Keratinocyte (primary cell): Measurements from ENCODE around the gene ARL15. TPM values are rescaled to one million over a fixed set of nuclear protein-coding genes. Genes with fewer than 3 reads are reported as not detected.

Source experiments
- DNase-seq: peaks from one replicate; pipeline ENCODE4 v3.0.0-alpha.2; 2011; ENCODE audit warnings: low read depth, missing footprints, low spot score
- FAIRE-seq: peaks from 2 replicates; lab custom pipeline; 2011; peaks lifted over from hg19 to GRCh38; lab: Jason Lieb, UNC
- H2AFZ ChIP-seq: 2 replicates; pipeline ENCODE4 v1.6.0; 2012; ENCODE audit warnings: low read length, control low read depth, inconsistent platforms; ENCODE audit not compliant: control insufficient read depth
- H3K27ac ChIP-seq: 2 replicates; pipeline ENCODE4 v1.5.1; 2011; ENCODE audit warnings: low read length; ENCODE audit not compliant: control insufficient read depth, insufficient read depth
- H3K27me3 ChIP-seq: 3 replicates; pipeline ENCODE4 v1.6.0; 2011; ENCODE audit warnings: low read length; ENCODE audit not compliant: control insufficient read depth, insufficient read depth; ENCODE audit errors: extremely low read depth
- H3K36me3 ChIP-seq, 2 experiments: 2 replicates in 1 of 2; 3 replicates in 1 of 2; pipeline ENCODE4 v1.5.1; 2011; ENCODE audit warnings: low read length in 2 of 2, mild to moderate bottlenecking in 1 of 2; ENCODE audit not compliant: control insufficient read depth in 2 of 2, insufficient read depth in 2 of 2; ENCODE audit errors: extremely low read depth in 1 of 2
- H3K4me1 ChIP-seq: 3 replicates; pipeline ENCODE4 v1.5.1; 2011; ENCODE audit warnings: low read length; ENCODE audit not compliant: control insufficient read depth, insufficient read depth; ENCODE audit errors: extremely low read depth
- H3K4me2 ChIP-seq: 3 replicates; pipeline ENCODE4 v1.6.0; 2011; ENCODE audit warnings: low read depth, low read length; ENCODE audit not compliant: control insufficient read depth, insufficient read depth; ENCODE audit errors: extremely low read depth
- H3K4me3 ChIP-seq, 3 experiments: fragments of 200-600 bp in 1 of 3; sonication (generic) in 1 of 3; 2 replicates in 2 of 3; 3 replicates in 1 of 3; pipeline ENCODE4 v1.5.1; 2011 to 2016; ENCODE audit warnings: low read length in 3 of 3, mild to moderate bottlenecking in 3 of 3, control low read depth in 2 of 3, inconsistent platforms in 1 of 3, low read depth in 1 of 3, mixed read lengths in 1 of 3, mixed run types in 1 of 3, moderate library complexity in 1 of 3; ENCODE audit not compliant: control insufficient read depth in 2 of 3, insufficient read depth in 2 of 3; ENCODE audit errors: extremely low read depth in 1 of 3
- H3K79me2 ChIP-seq: 2 replicates; pipeline ENCODE4 v1.6.0; 2012; ENCODE audit warnings: low read length; ENCODE audit not compliant: control insufficient read depth, insufficient read depth
- H3K9ac ChIP-seq: 3 replicates; pipeline ENCODE4 v1.6.0; 2011; ENCODE audit warnings: low read length; ENCODE audit not compliant: control insufficient read depth, insufficient read depth; ENCODE audit errors: extremely low read depth
- H3K9me1 ChIP-seq: 3 replicates; pipeline ENCODE4 v1.6.0; 2011; ENCODE audit warnings: low read length; ENCODE audit not compliant: control insufficient read depth, insufficient read depth; ENCODE audit errors: extremely low read depth
- H3K9me3 ChIP-seq: 2 replicates; pipeline ENCODE4 v1.5.1; 2012; ENCODE audit warnings: low read depth, low read length; ENCODE audit not compliant: control insufficient read depth
- H4K20me1 ChIP-seq: 3 replicates; pipeline ENCODE4 v1.6.0; 2011; ENCODE audit warnings: low read length; ENCODE audit not compliant: control insufficient read depth, insufficient read depth; ENCODE audit errors: extremely low read depth
- EZH2 ChIP-seq: IDR thresholded peaks from one replicate; pipeline ENCODE4 v1.6.1; 2012; ENCODE audit warnings: inconsistent platforms, mild to moderate bottlenecking, low read length, moderate library complexity
- dilution Hi-C: fragments of 300-500 bp; cut with MboI; formaldehyde crosslinking; loops from one replicate; pipeline ENCODE4 v1.7.0; 2020; ENCODE audit warnings: low sequenced_read_pairs; ENCODE audit not compliant: extremely low pct_ligation_motif_present
- polyA plus RNA-seq, 5 experiments: library from polyadenylated mRNA; depleted of rRNA in 3 of 5; stranded (reverse) in 3 of 5; stranded (forward) in 1 of 5; unstranded in 1 of 5; fragments of >200 nt; gene quantifications; 1 replicate in 1 of 5; 2 replicates in 3 of 5; 3 replicates in 1 of 5; pipeline versions ENCODE4 v1.2.1 to v1.2.3, GENCODE V29; 2011 to 2012; ENCODE audit warnings: missing spikeins in 2 of 5, low read depth in 1 of 5, low replicate concordance in 1 of 5
- TF ChIP-seq, protein P1 (sequence below), 3 experiments: IDR thresholded peaks in 1 of 3; conservative IDR thresholded peaks in 1 of 3; optimal IDR thresholded peaks in 1 of 3; 2 replicates in 2 of 3; 3 replicates in 1 of 3; pipeline versions ENCODE3 to v1.5.1; 2011; ENCODE audit warnings: low read length in 3 of 3, mild to moderate bottlenecking in 3 of 3, moderate library complexity in 2 of 3, control low read depth in 1 of 3, inconsistent platforms in 1 of 3; ENCODE audit not compliant: insufficient read depth in 2 of 3; ENCODE audit errors: extremely low read depth in 1 of 3

ARL15 gene
- polyA plus RNA-seq, 1 donor (not counting 4 experiments of a cell fraction or from before 2014, with no cell fraction given), result 19.7 TPM

DNA sequence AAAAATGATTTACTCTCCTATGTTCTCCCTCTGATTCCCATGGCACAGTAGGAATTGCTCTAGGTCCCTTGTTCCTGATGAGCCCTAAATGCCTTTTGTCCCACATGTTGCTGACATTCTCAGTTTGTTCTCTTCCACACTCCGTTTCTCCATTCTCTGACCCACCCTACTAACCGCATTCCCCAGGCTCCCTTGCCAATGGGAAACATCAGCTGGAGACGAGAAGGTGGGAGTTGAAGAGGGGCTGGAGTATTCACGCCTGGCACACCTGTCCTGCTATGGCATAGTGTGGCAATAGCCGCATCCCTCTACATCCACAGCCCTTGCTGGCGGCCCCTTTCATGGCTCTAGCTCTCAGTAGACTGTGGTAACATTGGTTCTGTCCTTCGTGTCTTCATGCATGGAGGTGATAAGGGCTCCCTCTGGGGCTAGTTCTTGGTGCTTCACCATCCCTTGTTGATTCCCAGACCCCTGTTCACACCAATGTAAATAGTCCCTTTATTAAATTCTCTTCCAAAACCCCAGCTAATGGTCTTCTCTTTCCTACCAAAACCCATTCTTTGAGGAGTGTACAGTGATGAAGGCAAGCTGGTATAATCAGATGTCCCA is 16.4 kb upstream of the ARL15 start:
- no peaks in the 10 kb centered on the region for H3K36me3 ChIP-seq
- DNase-seq (no peak), FAIRE-seq (no peak)
- no peak overlapping the region for H2AFZ ChIP-seq
- peaks cover 17% of the 10 kb centered on the region for H3K4me1 ChIP-seq
- H3K9me1 ChIP-seq, result no peaks in the 10 kb centered on the region
- no peak overlapping the region for H3K27ac ChIP-seq
- TF ChIP-seq EZH2, result no peak
- TF ChIP-seq, protein P1, sequence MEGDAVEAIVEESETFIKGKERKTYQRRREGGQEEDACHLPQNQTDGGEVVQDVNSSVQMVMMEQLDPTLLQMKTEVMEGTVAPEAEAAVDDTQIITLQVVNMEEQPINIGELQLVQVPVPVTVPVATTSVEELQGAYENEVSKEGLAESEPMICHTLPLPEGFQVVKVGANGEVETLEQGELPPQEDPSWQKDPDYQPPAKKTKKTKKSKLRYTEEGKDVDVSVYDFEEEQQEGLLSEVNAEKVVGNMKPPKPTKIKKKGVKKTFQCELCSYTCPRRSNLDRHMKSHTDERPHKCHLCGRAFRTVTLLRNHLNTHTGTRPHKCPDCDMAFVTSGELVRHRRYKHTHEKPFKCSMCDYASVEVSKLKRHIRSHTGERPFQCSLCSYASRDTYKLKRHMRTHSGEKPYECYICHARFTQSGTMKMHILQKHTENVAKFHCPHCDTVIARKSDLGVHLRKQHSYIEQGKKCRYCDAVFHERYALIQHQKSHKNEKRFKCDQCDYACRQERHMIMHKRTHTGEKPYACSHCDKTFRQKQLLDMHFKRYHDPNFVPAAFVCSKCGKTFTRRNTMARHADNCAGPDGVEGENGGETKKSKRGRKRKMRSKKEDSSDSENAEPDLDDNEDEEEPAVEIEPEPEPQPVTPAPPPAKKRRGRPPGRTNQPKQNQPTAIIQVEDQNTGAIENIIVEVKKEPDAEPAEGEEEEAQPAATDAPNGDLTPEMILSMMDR (optimal IDR thresholded peaks at IDR 0.05 in 1 of 3, IDR thresholded peaks at IDR 0.05 in 1 of 3, conservative IDR thresholded peaks at IDR 0.05 in 1 of 3; ENCODE audit: extremely low read depth in 1 of 3, insufficient read depth in 2 of 3, low read length in 3 of 3), result no peak
- no peaks in the 10 kb centered on the region for H3K27me3 ChIP-seq
- H4K20me1 ChIP-seq, result no peaks in the 10 kb centered on the region
- H3K4me3 ChIP-seq, result no peak overlapping the region
- no peaks in the 10 kb centered on the region for H3K79me2 ChIP-seq
- no peak overlapping the region for H3K9ac ChIP-seq
- no peaks in the 10 kb centered on the region for H3K9me3 ChIP-seq
- no peak overlapping the region for H3K4me2 ChIP-seq
- dilution Hi-C loops, result no loop called here

DNA sequence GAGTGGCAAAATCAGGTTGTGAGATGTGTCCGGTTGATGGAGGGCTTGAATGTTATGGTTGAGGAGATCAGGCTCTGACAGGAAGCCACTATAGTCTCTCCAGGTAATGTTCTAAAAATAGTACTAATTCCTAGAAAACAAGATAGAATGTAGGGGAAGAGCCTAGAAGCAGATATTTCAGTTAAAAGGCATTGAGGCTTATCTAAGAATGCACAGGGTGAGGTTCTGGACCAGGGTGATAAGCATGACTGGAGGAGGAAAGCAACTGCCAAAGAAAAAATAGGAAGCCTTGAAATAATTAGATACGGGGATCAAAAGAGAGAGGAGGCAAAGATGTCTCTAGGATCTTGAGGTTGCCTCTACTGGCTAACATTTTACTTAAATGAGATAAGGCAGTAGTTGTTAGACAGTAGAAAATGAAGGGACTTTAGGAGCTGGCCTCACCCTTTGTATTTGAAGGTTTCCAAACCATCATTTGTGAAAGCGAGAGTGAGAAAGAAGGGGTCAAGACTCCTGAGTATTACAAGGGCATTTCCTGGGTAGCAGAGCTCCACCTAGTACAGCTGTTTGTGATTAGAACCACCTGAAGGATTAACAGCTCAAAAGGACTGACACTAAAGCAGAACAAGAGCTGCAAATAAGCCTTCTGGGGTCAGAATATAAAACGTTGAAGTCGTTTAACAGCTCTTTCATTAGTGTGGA is 15.4 kb upstream of the ARL15 start:
- Histone ChIP-seq H3K27me3 (no peaks in the 10 kb centered on the region), H3K9me1 (no peaks in the 10 kb centered on the region), H3K9ac (no peak overlapping the region), H3K27ac (no peak overlapping the region), H2AFZ (no peak overlapping the region), H3K36me3 (no peaks in the 10 kb centered on the region), H3K79me2 (no peaks in the 10 kb centered on the region), H3K4me2 (no peak overlapping the region), H4K20me1 (no peaks in the 10 kb centered on the region), H3K4me3 (no peak overlapping the region), H3K4me1 (peaks cover 16% of the 10 kb centered on the region), H3K9me3 (no peaks in the 10 kb centered on the region)
- FAIRE-seq, result no peak
- no peak for DNase-seq
- TF ChIP-seq, protein P1 (optimal IDR thresholded peaks at IDR 0.05 in 1 of 3, IDR thresholded peaks at IDR 0.05 in 1 of 3, conservative IDR thresholded peaks at IDR 0.05 in 1 of 3; ENCODE audit: extremely low read depth in 1 of 3, insufficient read depth in 2 of 3, low read length in 3 of 3), result no peak
- TF ChIP-seq EZH2, result no peak
- dilution Hi-C loops, result no loop called here
